Measurements from ENCODE around the gene SLBP. TPM values are rescaled to one million over a fixed set of nuclear protein-coding genes. Genes with fewer than 3 reads are reported as not detected.

The SLBP gene
- total RNA-seq = 59.9 and 69.8 TPM in 2 replicates

GRCh38 chr4:1712216-1713002, at the start of gene SLBP:
SLBP (minus strand) TSS chr4:1712319; CDS start chr4:1712188, 131 bp downstream.

GRCh38 chr4:1721003-1721665, 9.0 kb upstream of the SLBP start, which contains the start of the genes TACC3 and TMEM129:
TACC3 (plus strand) TSS chr4:1721521; CDS start chr4:1723422, 1,901 bp downstream.
TMEM129 (minus strand) TSS chr4:1721323; CDS start chr4:1720837, 486 bp downstream.

GRCh38 chr4:1683736-1684505, 28.2 kb downstream of the SLBP start, which contains the start of gene FAM53A:
FAM53A (minus strand) TSS chr4:1684313; CDS start chr4:1668741, 15,572 bp downstream.

Small RNA genes lying within 50 kb of the gene (small RNA-seq; reads per million reads assigned to genes)
- not detected for gene RF00019

Other genes starting within 250 kb of the SLBP start
- 2.3 and 5.1 TPM in 2 replicates for gene FAM53A, start 28.0 kb downstream of the SLBP start, total RNA-seq
- 28.5 and 28.7 TPM in 2 replicates for gene TMEM129, start 9.0 kb upstream of the SLBP start, total RNA-seq
- gene TACC3, start 9.2 kb upstream of the SLBP start, total RNA-seq = 13.2 and 26.2 TPM in 2 replicates
- gene FGFR3, start 81.0 kb upstream of the SLBP start, total RNA-seq = 0.20 and 2.2 TPM in 2 replicates
- gene LETM1, start 143.8 kb upstream of the SLBP start, total RNA-seq = 80.8 and 103 TPM in 2 replicates
- gene NSD2, start 159.1 kb upstream of the SLBP start, total RNA-seq = 59.2 and 101 TPM in 2 replicates